Keratinocyte (primary cell): Measurements from ENCODE around the gene SEMA4A. TPM values are rescaled to one million over a fixed set of nuclear protein-coding genes. Genes with fewer than 3 reads are reported as not detected.
A peak's percentile ranks its signal among the peaks of the same experiment; 100 is the strongest.

Source experiments
- DNase-seq: peaks from one replicate; pipeline ENCODE4 v3.0.0-alpha.2; 2011; ENCODE audit warnings: low read depth, missing footprints, low spot score
- FAIRE-seq: peaks from 2 replicates; lab custom pipeline; 2011; peaks lifted over from hg19 to GRCh38; lab: Jason Lieb, UNC
- H2AFZ ChIP-seq: 2 replicates; pipeline ENCODE4 v1.6.0; 2012; ENCODE audit warnings: low read length, control low read depth, inconsistent platforms; ENCODE audit not compliant: control insufficient read depth
- H3K27ac ChIP-seq: 2 replicates; pipeline ENCODE4 v1.5.1; 2011; ENCODE audit warnings: low read length; ENCODE audit not compliant: control insufficient read depth, insufficient read depth
- H3K27me3 ChIP-seq: 3 replicates; pipeline ENCODE4 v1.6.0; 2011; ENCODE audit warnings: low read length; ENCODE audit not compliant: control insufficient read depth, insufficient read depth; ENCODE audit errors: extremely low read depth
- H3K36me3 ChIP-seq, 2 experiments: 2 replicates in 1 of 2; 3 replicates in 1 of 2; pipeline ENCODE4 v1.5.1; 2011; ENCODE audit warnings: low read length in 2 of 2, mild to moderate bottlenecking in 1 of 2; ENCODE audit not compliant: control insufficient read depth in 2 of 2, insufficient read depth in 2 of 2; ENCODE audit errors: extremely low read depth in 1 of 2
- H3K4me1 ChIP-seq: 3 replicates; pipeline ENCODE4 v1.5.1; 2011; ENCODE audit warnings: low read length; ENCODE audit not compliant: control insufficient read depth, insufficient read depth; ENCODE audit errors: extremely low read depth
- H3K4me2 ChIP-seq: 3 replicates; pipeline ENCODE4 v1.6.0; 2011; ENCODE audit warnings: low read depth, low read length; ENCODE audit not compliant: control insufficient read depth, insufficient read depth; ENCODE audit errors: extremely low read depth
- H3K4me3 ChIP-seq, 3 experiments: fragments of 200-600 bp in 1 of 3; sonication (generic) in 1 of 3; 2 replicates in 2 of 3; 3 replicates in 1 of 3; pipeline ENCODE4 v1.5.1; 2011 to 2016; ENCODE audit warnings: low read length in 3 of 3, mild to moderate bottlenecking in 3 of 3, control low read depth in 2 of 3, inconsistent platforms in 1 of 3, low read depth in 1 of 3, mixed read lengths in 1 of 3, mixed run types in 1 of 3, moderate library complexity in 1 of 3; ENCODE audit not compliant: control insufficient read depth in 2 of 3, insufficient read depth in 2 of 3; ENCODE audit errors: extremely low read depth in 1 of 3
- H3K79me2 ChIP-seq: 2 replicates; pipeline ENCODE4 v1.6.0; 2012; ENCODE audit warnings: low read length; ENCODE audit not compliant: control insufficient read depth, insufficient read depth
- H3K9ac ChIP-seq: 3 replicates; pipeline ENCODE4 v1.6.0; 2011; ENCODE audit warnings: low read length; ENCODE audit not compliant: control insufficient read depth, insufficient read depth; ENCODE audit errors: extremely low read depth
- H3K9me1 ChIP-seq: 3 replicates; pipeline ENCODE4 v1.6.0; 2011; ENCODE audit warnings: low read length; ENCODE audit not compliant: control insufficient read depth, insufficient read depth; ENCODE audit errors: extremely low read depth
- H3K9me3 ChIP-seq: 2 replicates; pipeline ENCODE4 v1.5.1; 2012; ENCODE audit warnings: low read depth, low read length; ENCODE audit not compliant: control insufficient read depth
- H4K20me1 ChIP-seq: 3 replicates; pipeline ENCODE4 v1.6.0; 2011; ENCODE audit warnings: low read length; ENCODE audit not compliant: control insufficient read depth, insufficient read depth; ENCODE audit errors: extremely low read depth
- CTCF ChIP-seq, 3 experiments: IDR thresholded peaks in 1 of 3; conservative IDR thresholded peaks in 1 of 3; optimal IDR thresholded peaks in 1 of 3; 2 replicates in 2 of 3; 3 replicates in 1 of 3; pipeline versions ENCODE3 to v1.5.1; 2011; ENCODE audit warnings: low read length in 3 of 3, mild to moderate bottlenecking in 3 of 3, moderate library complexity in 2 of 3, control low read depth in 1 of 3, inconsistent platforms in 1 of 3; ENCODE audit not compliant: insufficient read depth in 2 of 3; ENCODE audit errors: extremely low read depth in 1 of 3
- EZH2 ChIP-seq: IDR thresholded peaks from one replicate; pipeline ENCODE4 v1.6.1; 2012; ENCODE audit warnings: inconsistent platforms, mild to moderate bottlenecking, low read length, moderate library complexity
- dilution Hi-C: fragments of 300-500 bp; cut with MboI; formaldehyde crosslinking; loops from one replicate; pipeline ENCODE4 v1.7.0; 2020; ENCODE audit warnings: low sequenced_read_pairs; ENCODE audit not compliant: extremely low pct_ligation_motif_present
- polyA plus RNA-seq, 5 experiments: library from polyadenylated mRNA; depleted of rRNA in 3 of 5; stranded (reverse) in 3 of 5; stranded (forward) in 1 of 5; unstranded in 1 of 5; fragments of >200 nt; gene quantifications; 1 replicate in 1 of 5; 2 replicates in 3 of 5; 3 replicates in 1 of 5; pipeline versions ENCODE4 v1.2.1 to v1.2.3, GENCODE V29; 2011 to 2012; ENCODE audit warnings: missing spikeins in 2 of 5, low read depth in 1 of 5, low replicate concordance in 1 of 5

The SEMA4A gene
- polyA plus RNA-seq, 1 donor (not counting 4 experiments of a cell fraction or from before 2014, with no cell fraction given), result 7.9 TPM

GRCh38 chr1:156151093-156151688 is 2.2 kb upstream of the SEMA4A start:
- no peak overlapping the region for H3K9ac ChIP-seq
- no peaks in the 10 kb centered on the region for H3K36me3 ChIP-seq
- dilution Hi-C loops, result no loop called here
- no peak overlapping the region for H2AFZ ChIP-seq
- H3K4me2 ChIP-seq, result no peak overlapping the region
- no peak overlapping the region for H3K27ac ChIP-seq
- FAIRE-seq (no peak), DNase-seq (no peak)
- peaks cover 4% of the 10 kb centered on the region for H3K27me3 ChIP-seq
- H4K20me1 ChIP-seq, result no peaks in the 10 kb centered on the region
- H3K4me1 ChIP-seq, result peaks cover 31% of the 10 kb centered on the region
- no peaks in the 10 kb centered on the region for H3K79me2 ChIP-seq
- H3K9me1 ChIP-seq, result no peaks in the 10 kb centered on the region
- TF ChIP-seq CTCF (optimal IDR thresholded peaks at IDR 0.05 in 1 of 3, IDR thresholded peaks at IDR 0.05 in 1 of 3, conservative IDR thresholded peaks at IDR 0.05 in 1 of 3; ENCODE audit: extremely low read depth in 1 of 3, insufficient read depth in 2 of 3, low read length in 3 of 3) (no peak), EZH2 (no peak)
- no peak overlapping the region for H3K4me3 ChIP-seq
- H3K9me3 ChIP-seq, result no peaks in the 10 kb centered on the region

- FAIRE-seq (peak; percentile 34), DNase-seq (no peak)
- Histone ChIP-seq H3K79me2 (no peaks in the 10 kb centered on the region), H3K9ac (no peak overlapping the region), H3K4me2 (peak overlapping the region; percentile 91), H3K36me3 (no peaks in the 10 kb centered on the region), H3K9me1 (no peaks in the 10 kb centered on the region), H3K9me3 (no peaks in the 10 kb centered on the region), H3K27me3 (peaks cover 2% of the 10 kb centered on the region), H3K4me1 (peaks cover 23% of the 10 kb centered on the region), H2AFZ (peak overlapping the region; percentile 72), H3K4me3 (no peak overlapping the region), H3K27ac (no peak overlapping the region), H4K20me1 (no peaks in the 10 kb centered on the region)
- dilution Hi-C loops, result no loop called here
- TF ChIP-seq EZH2 (no peak), CTCF (optimal IDR thresholded peaks at IDR 0.05 in 1 of 3, IDR thresholded peaks at IDR 0.05 in 1 of 3, conservative IDR thresholded peaks at IDR 0.05 in 1 of 3; ENCODE audit: extremely low read depth in 1 of 3, insufficient read depth in 2 of 3, low read length in 3 of 3) (no peak)
These were observed 757 bp upstream of the SEMA4A start for GRCh38 chr1:156152628-156153027.
